GM18517 (cell line): ENCODE results near the gene USP10.
"Not testable (repeated sequence)": the region's sequence is repeated elsewhere in the genome, so short reads cannot be mapped to it uniquely, and the experiment has no call there.

ENCODE experiments used
- ATAC-seq: cut with Tn5 transposase; IDR thresholded peaks from one replicate; pipeline ENCODE4 v1.9.1; 2021; ENCODE audit warnings: mild to moderate bottlenecking, moderate library complexity; ENCODE audit not compliant: unreplicated experiment

USP10 gene

DNA sequence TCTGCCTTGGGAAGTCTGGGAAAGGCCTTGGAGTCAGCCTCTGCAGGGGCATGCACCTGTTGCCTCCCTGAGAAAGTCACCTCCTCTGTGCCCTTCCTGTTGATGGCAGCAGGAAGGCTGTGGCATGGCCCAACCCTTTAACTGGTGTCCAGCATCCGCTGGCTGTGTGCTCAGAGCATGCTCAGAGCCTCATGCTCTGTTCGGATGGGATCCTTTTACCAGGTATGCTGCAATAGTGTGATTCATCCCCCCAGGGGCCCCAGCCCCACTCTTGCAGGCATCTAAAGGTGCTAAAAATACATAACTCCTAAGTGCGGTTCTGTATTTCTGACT, 26.6 kb upstream of the USP10 start:
- no peak for ATAC-seq

DNA sequence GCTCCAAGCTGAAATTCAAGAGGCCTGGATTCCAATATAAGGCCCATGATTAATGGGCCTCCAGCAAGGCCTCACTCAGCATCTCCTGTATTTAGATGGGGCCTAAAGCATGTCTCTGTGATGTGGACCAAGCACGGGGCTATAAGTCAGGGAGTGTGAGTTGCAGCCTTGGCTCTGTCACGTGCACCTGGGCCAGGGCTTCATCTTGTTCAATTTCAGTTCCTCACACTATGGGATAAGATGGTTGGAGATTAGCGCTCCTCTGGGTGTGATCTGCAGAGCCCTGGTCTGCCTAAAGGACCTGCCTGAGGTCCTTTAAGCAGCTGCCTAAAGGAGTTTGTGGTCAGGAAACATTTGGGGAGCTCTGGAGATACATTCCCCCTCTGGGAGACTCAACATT, 26.2 kb upstream of the USP10 start:
- no peak for ATAC-seq

DNA sequence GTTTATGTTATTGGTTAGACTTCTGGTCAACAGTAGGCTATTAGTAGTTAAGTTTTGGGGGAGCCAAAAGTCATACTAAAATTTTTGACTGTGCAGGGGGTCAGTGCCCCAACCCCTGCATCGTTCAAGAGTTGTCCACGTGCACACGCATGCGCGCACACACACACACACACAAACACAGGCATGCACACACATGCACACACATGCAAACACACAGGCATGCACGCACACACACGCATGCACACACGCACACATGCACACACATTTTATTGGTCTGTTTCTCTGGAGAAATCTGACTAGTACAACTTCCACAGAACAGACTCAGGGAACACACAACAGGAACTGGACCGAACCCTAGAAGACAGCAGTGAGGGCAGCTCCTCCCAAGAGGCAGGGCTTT, 24.4 kb upstream of the USP10 start:
- ATAC-seq: no peak

DNA sequence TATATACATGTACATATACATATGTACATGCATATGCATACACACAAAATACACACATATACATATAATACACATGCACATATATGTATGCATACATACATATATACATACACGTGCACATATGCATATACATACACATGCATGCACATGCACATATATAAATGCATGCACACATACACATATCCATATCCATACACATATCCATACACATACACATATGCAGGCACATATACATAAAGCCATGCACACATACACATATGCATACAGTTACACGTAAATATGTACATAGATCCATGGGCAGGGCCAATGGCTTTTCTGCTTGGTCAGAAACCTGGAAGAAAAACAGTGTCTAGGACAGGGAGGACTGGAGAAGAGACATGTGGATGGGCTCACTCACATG, 23.9 kb upstream of the USP10 start:
- no peak for ATAC-seq

DNA sequence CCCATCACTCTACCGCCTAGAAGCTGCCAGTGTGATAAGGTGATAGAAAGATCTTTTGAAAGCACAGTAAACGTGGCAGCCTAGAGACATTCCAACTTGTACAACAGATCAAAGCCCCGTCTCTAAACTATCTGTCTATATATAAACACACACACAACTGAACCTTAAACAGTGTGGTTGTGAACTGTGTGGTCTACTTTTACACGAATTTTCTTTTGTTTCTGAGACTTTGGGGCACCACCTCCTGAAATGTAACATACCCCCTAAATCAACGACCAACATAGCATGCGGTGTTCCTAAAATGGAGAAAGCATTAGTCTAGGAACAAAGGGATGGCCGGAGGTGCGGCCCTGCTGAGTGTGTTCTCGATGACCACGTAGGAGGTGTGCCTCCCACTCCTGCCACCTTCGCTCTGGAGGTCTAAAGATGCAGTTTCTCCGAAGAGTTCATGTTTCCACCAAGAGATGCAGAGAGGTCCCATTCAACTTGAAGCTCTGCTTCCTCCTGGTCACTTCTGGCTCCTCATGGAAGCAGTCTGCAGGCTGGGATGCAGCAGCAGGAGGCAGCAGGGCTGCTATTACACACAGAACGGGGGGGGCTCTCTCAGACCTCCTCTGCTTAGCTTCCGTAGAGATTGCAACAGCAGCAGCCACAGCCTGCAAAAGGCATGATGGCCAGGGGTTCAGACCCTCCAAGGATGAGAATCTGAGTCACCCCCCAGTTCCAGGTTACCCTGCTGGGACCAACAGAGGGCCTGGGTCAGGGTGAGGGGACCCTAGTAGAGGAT, 22.6 kb upstream of the USP10 start:
- ATAC-seq: no peak

DNA sequence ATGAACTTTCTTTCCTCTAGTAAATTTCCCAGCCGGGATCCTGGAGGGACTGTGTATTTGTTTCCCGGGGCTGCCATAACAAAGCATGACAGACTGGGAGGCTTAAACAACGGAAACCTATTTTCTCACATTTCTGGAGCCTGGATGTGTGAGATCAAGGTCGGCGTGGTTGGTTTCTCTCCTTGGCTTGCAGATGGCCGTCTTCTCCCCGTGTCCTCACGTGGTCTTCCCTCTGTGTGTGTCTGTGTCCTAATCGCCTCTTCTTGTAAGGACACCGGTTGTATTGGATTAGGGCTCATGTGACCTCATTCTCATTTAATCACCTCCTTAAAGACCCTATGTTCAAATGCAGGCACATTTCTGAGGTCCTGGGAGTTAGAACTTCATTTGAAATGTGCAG, 22.0 kb upstream of the USP10 start:
- ATAC-seq: no peak

DNA sequence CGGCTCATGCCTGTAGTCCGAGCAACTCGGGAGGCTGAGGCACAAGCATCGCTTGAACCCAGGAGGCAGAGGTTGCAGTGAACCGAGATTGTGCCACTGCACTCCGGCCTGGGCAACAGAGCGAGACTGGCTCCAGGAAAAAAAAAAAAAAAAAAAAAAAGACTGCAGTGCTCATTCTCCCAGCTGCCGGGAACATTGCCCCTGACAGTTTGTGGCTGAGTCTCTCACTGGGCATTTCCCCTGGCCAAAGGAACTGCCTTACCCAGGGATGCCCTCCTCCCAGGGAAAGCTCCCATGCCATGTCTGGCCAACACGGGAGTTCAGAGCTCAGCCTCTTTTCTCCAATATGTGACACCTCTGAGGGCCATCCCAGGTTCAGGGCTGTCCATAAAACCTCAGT, 21.3 kb upstream of the USP10 start:
- no peak for ATAC-seq

DNA sequence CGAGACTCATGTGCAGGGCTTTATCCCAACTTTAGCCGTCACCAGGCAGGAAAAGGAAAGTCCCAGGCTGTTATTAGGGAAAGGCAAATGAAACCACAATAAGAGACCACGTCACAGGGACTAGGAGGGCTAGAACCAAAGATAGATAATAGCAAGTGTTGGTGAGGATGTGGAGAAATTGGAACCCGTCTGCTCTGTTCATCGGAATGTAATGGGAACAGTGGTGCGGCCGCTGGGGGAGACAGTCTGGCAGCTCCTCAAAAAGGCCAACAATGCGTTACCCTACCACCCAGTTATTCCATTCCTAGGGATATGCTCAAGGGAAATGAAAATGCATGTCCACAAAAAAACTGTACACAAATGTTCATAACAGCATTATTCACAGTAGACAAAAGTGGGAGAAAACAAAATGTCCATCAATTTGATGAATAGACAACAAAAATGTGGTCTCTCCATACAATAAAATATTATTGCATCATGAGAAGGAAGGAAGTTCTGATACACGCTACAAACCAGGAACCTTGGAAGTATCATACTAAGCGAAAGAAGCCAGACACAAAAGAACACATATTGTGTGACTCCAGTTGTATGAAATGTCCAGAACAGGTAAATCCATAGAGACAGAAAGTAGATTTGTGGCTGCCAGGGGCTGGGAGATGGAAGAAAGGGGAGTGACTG, 19.5 kb upstream of the USP10 start:
- ATAC-seq: no peak

DNA sequence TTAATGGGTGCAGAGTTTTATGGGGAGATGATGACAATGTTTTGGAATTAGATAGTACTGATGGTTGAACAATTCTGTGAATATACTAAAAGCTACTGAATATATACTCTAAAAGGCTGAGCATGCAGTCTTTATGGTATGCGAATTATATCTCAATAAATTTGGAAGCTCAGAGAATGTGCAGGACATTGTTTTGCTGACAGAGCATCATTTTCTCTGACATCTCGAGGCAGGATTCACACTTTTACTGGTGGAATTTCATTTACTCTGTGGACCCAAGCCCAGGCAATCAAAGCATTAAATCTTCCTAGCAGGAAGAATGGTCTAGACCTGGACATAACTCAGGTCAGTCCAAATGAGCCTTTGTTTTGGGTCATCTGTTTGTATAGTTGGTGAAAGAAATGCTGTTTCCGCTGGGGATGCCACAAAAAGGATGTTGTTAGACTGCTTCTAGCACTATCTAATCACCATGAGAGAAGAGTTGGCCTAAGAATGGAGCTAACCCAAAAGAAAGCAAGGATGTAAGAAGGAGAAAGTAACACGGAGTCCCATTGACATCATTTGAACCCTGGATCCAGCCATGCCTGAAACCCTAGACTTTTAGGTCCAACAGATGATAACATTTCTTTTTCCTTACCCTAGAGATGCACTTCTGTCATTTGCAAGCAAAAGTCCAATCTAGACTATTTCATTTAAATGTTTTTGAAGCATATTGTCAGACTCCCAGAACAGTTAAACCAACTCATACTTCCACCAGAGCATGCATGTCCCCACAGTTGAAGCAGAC, 18.8 kb upstream of the USP10 start:
- ATAC-seq: no peak

DNA sequence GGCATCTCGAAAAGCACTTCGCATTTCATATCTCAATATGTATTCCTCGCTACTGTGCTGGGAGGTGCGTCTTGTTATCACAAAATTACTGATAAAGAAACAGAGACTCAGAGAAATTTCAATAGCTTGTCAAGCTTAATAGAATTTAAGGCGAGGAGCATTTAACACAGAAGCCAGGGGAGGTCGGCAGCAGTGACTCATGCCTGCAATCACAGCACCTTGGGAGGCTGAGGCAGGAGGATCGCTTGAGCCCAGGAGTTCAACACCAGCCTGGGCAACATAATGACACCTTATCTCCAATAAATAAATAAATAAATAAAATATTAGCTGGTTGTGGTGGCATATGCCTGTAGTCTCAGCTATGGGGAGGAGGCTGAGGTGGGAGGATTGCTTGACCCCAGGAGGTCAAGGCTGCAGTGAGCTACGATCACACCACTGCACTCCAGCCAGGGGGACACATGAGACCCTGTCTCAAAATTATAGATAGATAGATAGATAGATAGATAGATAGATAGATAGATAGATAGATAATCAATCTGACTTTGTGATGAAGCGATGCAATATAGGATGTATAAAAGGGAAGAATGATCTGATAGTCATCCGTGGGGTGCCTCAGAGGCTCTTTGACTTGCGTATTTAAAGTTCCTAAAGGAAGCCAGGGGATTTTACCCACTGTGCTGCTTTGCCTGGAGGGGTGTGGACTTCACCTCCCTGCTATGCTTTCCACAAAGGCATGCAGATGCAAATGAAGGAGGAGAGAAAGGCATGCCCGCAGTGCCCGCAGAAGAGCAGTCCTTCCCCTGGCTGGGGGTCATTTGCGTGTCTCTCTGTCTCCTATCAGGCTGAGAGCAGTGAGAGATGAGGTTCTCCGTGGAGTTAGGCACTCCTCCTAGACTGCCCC, 15.9 kb upstream of the USP10 start:
- no peak for ATAC-seq

DNA sequence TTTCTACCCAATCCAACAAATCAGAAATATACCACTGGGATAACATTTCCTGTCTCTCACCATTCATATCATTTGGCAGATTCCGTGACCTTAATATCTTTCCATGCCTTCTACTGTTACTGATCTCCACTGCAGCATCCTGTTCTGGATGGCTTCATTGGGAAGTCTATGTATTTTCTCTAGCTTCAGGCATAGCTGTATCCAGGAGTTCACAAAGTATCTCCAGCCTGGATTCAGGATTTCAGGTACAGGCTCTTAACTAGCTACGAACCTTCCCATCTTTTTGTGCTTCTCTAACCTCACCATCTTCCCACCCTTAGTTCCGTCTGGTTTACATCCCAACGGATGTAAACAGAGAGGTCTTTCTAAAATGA, 15.2 kb upstream of the USP10 start:
- ATAC-seq: no peak

DNA sequence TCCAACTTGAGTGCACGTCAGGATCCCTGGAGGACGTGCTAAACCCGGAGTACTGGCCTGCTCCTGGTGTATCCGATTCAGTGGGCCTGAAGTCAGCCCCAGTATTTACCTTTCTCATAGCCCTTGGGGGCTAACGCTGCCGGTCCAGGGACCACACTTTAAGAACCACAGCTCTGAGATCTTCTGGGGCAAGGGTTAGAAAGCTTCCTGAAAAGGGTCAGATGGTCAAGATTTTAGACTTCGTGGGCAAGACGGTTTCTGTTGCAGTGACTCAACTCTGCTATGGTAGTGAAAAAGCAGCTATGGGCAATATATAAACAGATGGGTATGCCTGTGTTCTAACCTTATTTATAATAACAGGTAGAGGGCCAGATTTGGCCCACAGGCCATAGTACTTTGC, 14.6 kb upstream of the USP10 start:
- ATAC-seq: no peak

DNA sequence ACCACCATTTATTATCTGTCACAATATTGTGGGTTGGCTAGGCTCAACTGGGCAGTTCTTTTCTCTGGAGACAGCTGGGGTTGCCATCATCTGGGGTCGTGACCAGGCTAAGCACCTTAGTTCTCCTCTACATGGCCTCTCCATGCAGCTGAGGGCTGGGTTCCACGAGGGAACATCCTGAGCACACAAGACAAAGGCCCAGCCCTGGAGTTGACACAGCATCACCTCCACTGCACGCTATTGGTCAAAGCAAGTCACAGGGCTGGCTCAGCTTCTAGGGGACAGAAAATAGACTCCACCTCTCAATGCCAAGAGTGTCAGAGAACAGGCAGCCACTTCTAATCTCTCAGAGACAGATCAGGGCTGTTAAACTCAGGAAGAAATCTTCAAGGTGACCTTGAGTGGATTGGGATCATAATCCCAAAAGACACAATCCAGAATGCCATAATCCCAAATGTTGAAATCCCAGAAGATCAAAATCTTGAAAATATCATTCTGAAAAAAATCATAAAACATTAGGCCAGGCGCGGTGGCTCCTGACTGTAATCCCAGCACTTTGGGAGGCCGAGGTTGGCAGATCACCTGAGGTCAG, 13.0 kb upstream of the USP10 start:
- no peak for ATAC-seq

DNA sequence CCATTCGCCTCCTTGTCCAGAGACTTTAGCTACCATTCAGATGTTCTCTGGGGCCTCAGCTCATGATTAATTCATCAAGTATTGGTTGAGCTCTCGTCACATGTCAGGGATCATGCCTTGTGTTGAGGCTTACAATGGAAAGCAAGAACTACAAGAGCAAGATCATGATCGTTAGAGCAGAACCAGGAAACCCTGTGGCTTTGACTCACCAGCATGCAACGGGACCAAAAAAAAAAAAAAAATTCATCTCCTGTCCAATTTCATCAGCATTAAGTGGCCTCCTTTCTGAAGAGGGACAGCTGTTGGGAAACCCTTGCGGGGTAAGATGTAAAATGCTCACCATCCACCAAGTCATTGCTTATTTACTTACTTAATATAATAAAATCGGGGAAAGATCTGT, 12.1 kb upstream of the USP10 start:
- ATAC-seq: no peak

DNA sequence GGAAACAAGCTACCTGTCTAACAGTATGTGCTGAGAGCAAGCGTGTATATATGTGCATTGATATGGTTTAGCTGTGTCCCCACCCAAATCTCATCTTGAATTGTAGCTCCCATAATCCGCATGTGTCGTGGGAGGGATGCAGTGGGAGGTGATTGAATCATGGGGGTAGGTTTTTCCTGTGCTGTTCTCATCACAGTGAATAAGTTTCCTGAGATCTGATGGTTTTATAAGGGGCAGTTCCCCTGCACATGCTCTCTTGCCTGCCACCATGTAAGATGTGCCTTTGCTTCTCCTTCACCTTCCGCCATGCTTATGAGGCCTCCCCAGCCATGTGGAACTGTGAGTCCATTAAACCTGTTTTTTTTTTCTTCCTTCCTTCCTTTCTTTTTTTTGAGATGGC, 11.6 kb upstream of the USP10 start:
- not testable (repeated sequence) for ATAC-seq

DNA sequence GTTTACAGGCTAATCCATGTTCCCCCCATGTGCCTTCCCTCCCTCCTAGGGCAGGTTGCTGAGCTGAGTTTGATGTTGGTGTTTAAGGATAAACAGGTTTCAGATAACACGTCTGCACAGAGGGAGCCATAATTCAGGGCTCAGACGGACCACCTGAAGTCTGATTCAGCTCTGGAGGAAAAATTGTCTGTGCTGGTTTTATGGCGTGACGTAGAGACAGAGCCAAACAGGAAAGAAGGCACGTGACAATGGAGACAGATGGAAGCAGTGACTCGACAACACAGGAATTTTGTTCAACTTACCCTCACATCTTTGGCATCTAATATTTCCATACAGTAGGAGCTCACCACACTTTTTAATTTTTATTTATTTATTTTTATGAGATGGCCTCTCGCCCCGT, 10.7 kb upstream of the USP10 start:
- ATAC-seq: no peak

DNA sequence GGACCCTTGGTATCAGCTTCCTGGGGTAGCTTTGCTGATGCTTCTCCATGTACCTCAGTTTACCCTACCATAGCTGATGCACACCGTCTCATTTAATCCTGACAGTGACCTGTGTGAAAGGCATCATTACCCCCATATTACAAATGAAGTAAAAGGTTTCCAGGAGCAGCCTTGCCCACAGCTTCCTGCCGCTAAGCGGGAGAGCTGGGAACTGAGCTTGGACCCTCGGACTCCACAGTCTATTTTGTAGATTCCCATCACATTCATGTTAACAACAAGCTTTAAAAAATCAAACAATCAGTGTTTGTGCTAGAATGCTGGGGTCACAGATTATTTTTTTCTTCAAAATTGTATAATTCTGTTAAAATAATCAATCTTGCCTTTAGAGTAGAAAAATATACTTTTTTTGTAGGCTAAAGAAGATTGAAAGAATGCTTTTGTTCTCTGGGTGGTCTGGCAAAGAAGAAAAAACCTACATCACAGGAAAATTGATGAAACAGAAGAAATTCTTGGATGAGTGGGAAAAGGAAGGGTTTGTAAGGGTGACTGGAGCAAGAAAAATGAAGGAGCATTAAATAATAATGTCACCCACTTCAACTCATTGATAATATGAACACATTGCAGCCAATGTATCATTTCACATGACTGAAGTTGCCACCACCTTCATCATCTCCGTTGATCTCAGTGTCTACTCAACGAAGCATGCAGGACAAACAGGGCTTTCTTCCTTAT, 9.5 kb upstream of the USP10 start:
- no peak for ATAC-seq

DNA sequence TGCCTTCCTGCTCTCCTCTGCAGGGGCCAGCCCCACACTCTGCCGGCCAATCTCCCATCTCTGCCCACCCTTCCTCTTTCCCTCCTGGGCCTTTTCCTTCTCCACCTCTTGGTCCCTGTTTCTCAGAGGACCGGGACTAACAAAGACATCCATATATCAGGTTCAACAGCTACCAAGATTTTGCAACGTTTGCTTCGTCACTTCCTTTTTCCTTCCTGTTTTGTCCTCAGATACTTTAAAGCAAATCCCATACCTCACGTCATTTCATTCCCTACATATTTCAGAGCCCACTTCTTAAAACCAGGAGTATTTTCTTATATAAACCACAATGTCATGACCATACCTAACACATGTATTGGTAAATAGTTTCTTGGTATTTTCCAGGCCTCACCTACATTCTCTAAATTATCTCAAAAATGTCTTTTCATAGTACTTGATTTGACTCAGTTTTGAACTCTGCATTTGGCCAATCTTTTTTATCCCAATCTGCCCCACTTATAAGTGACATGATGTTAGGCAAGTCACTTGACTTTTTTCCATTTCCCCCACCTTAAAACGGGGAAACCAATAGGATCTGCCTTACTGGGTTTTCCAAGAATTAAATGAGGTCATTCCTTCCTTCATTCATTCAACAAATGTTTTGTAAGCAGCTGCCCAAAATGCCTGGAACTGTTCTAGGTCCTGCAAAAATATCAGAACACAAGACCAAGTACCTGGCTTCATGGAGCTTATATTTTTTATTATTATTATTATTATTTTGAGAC, 7.2 kb upstream of the USP10 start:
- no peak for ATAC-seq

DNA sequence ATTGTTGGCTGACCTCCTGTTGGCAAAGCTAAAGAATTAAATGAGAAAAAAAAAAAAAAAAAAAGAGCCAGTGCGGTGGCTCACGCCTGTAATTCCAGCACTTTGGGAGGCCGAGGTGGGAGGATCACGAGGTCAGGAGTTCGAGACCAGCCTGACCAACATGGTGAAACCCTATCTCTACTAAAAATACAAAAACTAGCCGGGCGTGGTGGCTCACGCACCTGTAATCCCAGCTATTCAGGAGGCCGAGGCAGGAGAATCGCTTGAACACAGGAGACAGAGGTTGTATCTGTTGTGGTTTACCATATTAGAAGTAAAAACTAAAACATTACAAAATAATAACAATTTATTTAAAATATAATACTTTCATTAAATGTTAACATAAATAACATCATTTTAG, 5.9 kb upstream of the USP10 start:
- not testable (repeated sequence) for ATAC-seq
